GM12892 (cell line): Measurements from ENCODE around the gene LCN15.

Source experiments
- POLR2A ChIP-seq: IDR thresholded peaks from 2 replicates; pipeline ENCODE4 v1.6.1; 2011; ENCODE audit warnings: low read depth, low read length, control low read depth
- POLR2AphosphoS5 ChIP-seq: IDR thresholded peaks from 2 replicates; pipeline ENCODE4 v1.6.1; 2011; ENCODE audit warnings: low read depth, low read length, control low read depth
- TAF1 ChIP-seq: IDR thresholded peaks from 2 replicates; pipeline ENCODE4 v1.6.1; 2011; ENCODE audit warnings: low read depth, mild to moderate bottlenecking, control low read depth, low read length, borderline replicate concordance

DNA sequence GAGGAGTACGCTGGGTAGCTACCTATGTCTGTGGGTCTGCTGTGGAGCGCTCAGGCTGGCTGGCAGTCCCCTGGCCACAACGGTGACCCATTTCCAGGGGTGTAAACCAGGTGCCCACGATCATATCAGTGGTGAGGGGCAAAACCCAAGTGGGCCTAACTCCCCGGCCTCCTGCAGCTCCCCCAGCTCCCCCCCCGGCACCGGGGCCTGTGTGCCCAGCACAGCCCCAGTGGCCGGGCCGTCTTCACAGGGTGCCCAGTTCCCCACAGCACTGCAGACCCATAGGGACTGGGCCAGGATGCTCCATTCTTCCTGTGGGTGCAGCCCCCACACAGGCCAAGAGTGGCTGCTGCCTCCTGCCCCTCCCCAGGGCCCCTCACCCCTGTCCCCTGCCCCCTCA is 5.3 kb downstream of the LCN15 start:
- no peak for TF ChIP-seq POLR2AphosphoS5
- no peak for TF ChIP-seq POLR2A
- TF ChIP-seq TAF1, result no peak
